Nephron (organoid): ENCODE data around the gene SGMS2.
"Not testable (repeated sequence)": the region's sequence is repeated elsewhere in the genome, so short reads cannot be mapped to it uniquely, and the experiment has no call there.

Experiments
- H3K27ac Mint-ChIP-seq, 3 experiments: 2 replicates each; pipeline ENCODE4 v1.8.0; 2020; ENCODE audit warnings: mixed read lengths in 3 of 3, mild to moderate bottlenecking in 2 of 3, moderate library complexity in 1 of 3
- H3K27me3 Mint-ChIP-seq: 2 replicates; pipeline ENCODE4 v1.8.0; 2021; ENCODE audit warnings: low read depth, mild to moderate bottlenecking, moderate library complexity, mixed read lengths
- H3K36me3 Mint-ChIP-seq: 2 replicates; pipeline ENCODE4 v1.8.0; 2020; ENCODE audit warnings: low read depth, mixed read lengths
- H3K4me1 Mint-ChIP-seq: 2 replicates; pipeline ENCODE4 v1.8.0; 2020; ENCODE audit warnings: mixed read lengths
- H3K4me3 Mint-ChIP-seq, 3 experiments: 2 replicates each; pipeline ENCODE4 v1.8.0; 2020; ENCODE audit warnings: mild to moderate bottlenecking in 3 of 3, mixed read lengths in 3 of 3, moderate library complexity in 2 of 3
- H3K9me3 Mint-ChIP-seq: 2 replicates; pipeline ENCODE4 v1.8.0; 2020; ENCODE audit warnings: mixed read lengths
- CTCF ChIP-seq, 3 experiments: fragments of 200-600 bp; sonication (generic); IDR thresholded peaks; one replicate each; pipeline ENCODE4 v1.5.0; 2021; ENCODE audit warnings: antibody characterized with exemption in 3 of 3; ENCODE audit not compliant: unreplicated experiment in 3 of 3

The SGMS2 gene

GRCh38 chr4:107897823-107898222 is 73.1 kb downstream of the SGMS2 start:
- Mint-ChIP-seq H3K36me3 (no peaks in the 10 kb centered on the region), H3K27ac (peak overlapping the region in 1 of 3 experiments; percentile 14), H3K27me3 (peaks cover 3% of the 10 kb centered on the region), H3K9me3 (no peaks in the 10 kb centered on the region), H3K4me1 (peaks cover 13% of the 10 kb centered on the region), H3K4me3 (no peak overlapping the region)
- no peak for TF ChIP-seq CTCF (IDR thresholded peaks at IDR 0.05; ENCODE audit: unreplicated experiment in 3 of 3)

- Mint-ChIP-seq H3K9me3 (no peaks in the 10 kb centered on the region), H3K27ac (peak overlapping the region in 2 of 3 experiments; percentile 23 to 29), H3K27me3 (no peaks in the 10 kb centered on the region), H3K4me3 (no peak overlapping the region), H3K36me3 (peaks cover 9% of the 10 kb centered on the region), H3K4me1 (peaks cover 13% of the 10 kb centered on the region)
- TF ChIP-seq CTCF (IDR thresholded peaks at IDR 0.05; ENCODE audit: unreplicated experiment in 3 of 3): no peak
Observed at GRCh38 chr4:107900067-107900466, 75.3 kb downstream of the SGMS2 start.

- Mint-ChIP-seq H3K36me3 (peaks cover 9% of the 10 kb centered on the region), H3K9me3 (no peaks in the 10 kb centered on the region)
Observed at GRCh38 chr4:107900508-107900907, 75.8 kb downstream of the SGMS2 start.

GRCh38 chr4:107901213-107901934 is 76.6 kb downstream of the SGMS2 start:
- H3K27ac Mint-ChIP-seq: peak overlapping the region in 1 of 3 experiments; percentile 2
- H3K4me3 Mint-ChIP-seq: no peak overlapping the region
- peaks cover 12% of the 10 kb centered on the region for H3K4me1 Mint-ChIP-seq
- peaks cover 9% of the 10 kb centered on the region for H3K36me3 Mint-ChIP-seq
- H3K9me3 Mint-ChIP-seq: no peaks in the 10 kb centered on the region
- TF ChIP-seq CTCF (IDR thresholded peaks at IDR 0.05; ENCODE audit: unreplicated experiment in 3 of 3): peak in 1 of 3 experiments; percentile 18
- no peaks in the 10 kb centered on the region for H3K27me3 Mint-ChIP-seq

More at GRCh38 chr4:107900508-107900907, 75.8 kb downstream of the SGMS2 start:
- Mint-ChIP-seq H3K27ac (peak overlapping the region; percentile 2 to 29 (median 23)), H3K4me3 (no peak overlapping the region), H3K4me1 (peaks cover 13% of the 10 kb centered on the region), H3K27me3 (no peaks in the 10 kb centered on the region)
- no peak for TF ChIP-seq CTCF (IDR thresholded peaks at IDR 0.05; ENCODE audit: unreplicated experiment in 3 of 3)

- no peak for TF ChIP-seq CTCF (IDR thresholded peaks at IDR 0.05; ENCODE audit: unreplicated experiment in 3 of 3)
- Mint-ChIP-seq H3K9me3 (no peaks in the 10 kb centered on the region), H3K27ac (no peak overlapping the region), H3K27me3 (no peaks in the 10 kb centered on the region), H3K4me1 (peaks cover 6% of the 10 kb centered on the region), H3K4me3 (no peak overlapping the region), H3K36me3 (peaks cover 9% of the 10 kb centered on the region)
Observed at GRCh38 chr4:107902715-107903114, 78.0 kb downstream of the SGMS2 start.

GRCh38 chr4:107905082-107905481 is 80.3 kb downstream of the SGMS2 start:
- H3K4me3 Mint-ChIP-seq, H3K27me3 Mint-ChIP-seq, H3K4me1 Mint-ChIP-seq, H3K27ac Mint-ChIP-seq, H3K9me3 Mint-ChIP-seq: not testable (repeated sequence)
- H3K36me3 Mint-ChIP-seq: peaks cover 15% of the 10 kb centered on the region
